HK-2 (cell line): Measurements from ENCODE around the gene ZSWIM5.
"Not testable (repeated sequence)": the region's sequence is repeated elsewhere in the genome, so short reads cannot be mapped to it uniquely, and the experiment has no call there.

Experiments used
- DNase-seq: peaks from one replicate; pipeline ENCODE4 v3.0.0-alpha.2; 2018; ENCODE audit not compliant: unreplicated experiment

The ZSWIM5 gene

GRCh38 chr1:45003741-45004140, 202.7 kb downstream of the ZSWIM5 start:
- DNase-seq: no peak

GRCh38 chr1:45002650-45003645, 203.5 kb downstream of the ZSWIM5 start:
- DNase-seq: no peak

DNA sequence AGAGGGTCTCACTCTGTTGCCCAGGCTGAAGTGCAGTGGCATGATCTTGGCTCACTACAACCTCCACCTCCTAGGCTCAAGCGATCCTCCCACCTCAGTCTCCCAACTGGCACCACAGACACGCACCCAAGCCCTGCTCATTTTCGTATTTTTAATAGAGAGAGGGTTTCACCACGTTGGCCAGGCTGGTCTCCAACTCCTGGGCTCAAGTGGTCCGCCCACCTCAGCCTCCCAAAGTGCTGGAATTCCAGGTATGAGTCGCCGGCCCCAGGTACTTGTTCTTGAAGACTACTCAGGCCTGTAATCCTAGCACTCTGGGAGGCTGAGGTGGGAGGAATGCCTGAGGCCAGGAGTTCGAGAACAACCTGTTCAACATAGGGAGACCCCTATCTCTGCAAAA, 204.8 kb downstream of the ZSWIM5 start:
- not testable (repeated sequence) for DNase-seq

- no peak for DNase-seq
These were observed 205.4 kb downstream of the ZSWIM5 start for GRCh38 chr1:45001011-45001481.

DNA sequence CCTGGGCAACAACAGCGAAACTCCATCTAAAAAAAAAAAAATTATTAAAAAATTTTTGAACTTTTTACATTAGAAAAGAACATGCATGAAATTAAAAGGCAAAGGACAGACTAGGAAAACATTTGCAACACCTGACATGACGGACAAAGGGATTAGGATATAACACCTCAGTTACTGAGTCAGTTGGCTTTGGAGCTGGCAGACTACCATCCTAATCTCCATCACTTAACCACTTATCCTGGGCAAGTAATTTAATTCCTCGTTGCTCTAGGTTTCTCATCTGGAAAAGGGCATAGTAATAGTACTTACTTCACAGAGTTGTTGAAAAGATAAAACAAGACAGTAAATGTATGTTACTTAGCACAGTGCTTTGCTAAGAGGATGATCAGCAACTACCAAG, 207.2 kb downstream of the ZSWIM5 start:
- DNase-seq: no peak

- no peak for DNase-seq
These were observed 210.8 kb downstream of the ZSWIM5 start for GRCh38 chr1:44995467-44996238.

DNA sequence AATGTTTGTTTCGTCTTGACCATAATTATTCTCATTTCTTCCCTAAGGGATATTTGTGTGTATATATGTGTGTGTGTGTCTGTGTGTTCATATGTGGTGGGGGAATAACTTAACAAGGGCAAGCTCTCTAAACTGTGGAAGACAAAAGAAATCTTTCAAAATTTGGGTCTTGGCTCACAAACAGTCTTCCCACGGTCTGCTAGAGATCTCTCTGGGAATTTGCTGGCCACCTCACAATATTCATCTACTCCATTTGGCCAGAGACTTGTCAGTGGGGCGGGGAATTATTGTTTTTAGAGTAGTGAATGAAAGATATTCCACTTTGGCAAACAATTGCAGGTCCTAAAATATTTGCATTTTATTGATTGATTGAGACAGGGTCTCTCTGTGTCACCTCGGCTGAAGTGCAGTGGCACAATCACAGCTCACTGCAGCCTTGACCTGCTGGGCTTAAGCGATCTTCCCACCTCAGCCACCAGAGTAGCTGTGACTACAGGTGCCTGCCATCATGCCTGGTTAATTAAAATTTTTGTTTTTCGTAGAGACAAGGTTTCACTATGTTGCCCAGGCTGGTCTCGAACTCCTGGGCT, 212.0 kb downstream of the ZSWIM5 start:
- DNase-seq: no peak

GRCh38 chr1:44988531-44989156, 217.8 kb downstream of the ZSWIM5 start:
- no peak for DNase-seq

DNA sequence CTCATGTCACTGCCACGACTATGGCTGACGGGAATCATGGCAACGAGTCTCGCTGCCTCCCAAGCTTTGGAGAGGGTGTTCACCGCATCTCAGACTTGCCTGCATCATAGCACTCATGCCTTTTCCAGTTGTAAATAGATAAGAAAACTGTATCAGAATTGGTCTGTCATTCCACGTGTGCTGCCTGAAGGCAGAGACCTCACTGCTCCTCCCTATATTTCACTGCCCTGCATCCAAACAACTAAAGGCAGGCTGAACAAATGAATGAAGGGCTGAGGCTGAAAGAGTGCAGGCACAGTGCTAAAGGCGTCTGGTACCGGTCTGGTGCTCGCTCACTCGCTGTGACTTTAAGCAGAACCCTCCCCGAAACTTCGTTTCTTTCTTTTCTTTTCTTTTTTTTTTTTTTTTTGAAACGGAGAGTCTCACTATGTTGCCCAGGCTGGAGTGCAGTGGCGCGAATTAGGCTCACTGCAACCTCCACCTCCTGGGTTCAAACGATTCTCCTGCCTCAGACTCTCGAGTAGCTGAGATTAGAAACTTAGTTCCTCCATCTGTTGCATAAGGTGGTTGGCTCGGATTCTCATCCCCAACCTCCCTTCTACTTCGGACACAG, 220.6 kb downstream of the ZSWIM5 start:
- DNase-seq: no peak

DNA sequence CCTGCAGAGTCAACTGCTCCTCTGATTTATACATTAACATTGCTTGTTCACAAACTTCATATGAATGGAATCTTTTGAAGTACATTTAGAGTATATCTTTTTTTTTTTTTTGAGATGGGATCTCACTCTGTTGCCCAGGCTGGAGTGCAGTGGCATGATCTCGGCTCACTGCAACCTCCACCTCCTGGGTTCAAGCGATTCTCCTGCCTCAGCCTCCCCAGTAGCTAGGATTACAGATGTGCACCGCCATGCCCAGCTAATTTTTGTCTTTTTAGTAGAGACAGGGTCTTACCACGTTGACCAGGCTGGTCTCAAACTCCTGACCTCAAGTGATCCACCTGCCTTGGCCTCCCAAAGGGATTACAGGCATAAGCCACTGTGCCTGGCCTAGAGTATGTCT, 229.0 kb downstream of the ZSWIM5 start:
- DNase-seq: not testable (repeated sequence)

DNA sequence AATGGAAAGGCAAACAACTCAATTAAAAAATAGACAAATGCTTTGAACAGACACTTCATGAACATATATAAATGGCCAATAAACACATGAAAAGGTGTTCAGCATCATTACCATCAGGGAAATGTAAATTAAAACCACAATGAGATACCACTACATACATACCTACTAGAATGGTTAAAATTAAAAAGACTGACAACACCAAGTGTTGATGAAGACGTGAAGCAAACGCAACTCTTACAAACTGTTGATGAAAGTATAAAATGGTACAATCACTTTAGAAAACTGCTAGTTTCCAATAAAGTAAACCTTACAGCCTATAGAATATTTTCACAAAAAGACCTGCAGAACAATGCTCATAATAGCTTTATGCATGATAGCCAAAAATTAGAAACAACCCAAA, 230.2 kb downstream of the ZSWIM5 start:
- DNase-seq: no peak

GRCh38 chr1:44973645-44974044, 232.8 kb downstream of the ZSWIM5 start:
- DNase-seq: no peak

DNA sequence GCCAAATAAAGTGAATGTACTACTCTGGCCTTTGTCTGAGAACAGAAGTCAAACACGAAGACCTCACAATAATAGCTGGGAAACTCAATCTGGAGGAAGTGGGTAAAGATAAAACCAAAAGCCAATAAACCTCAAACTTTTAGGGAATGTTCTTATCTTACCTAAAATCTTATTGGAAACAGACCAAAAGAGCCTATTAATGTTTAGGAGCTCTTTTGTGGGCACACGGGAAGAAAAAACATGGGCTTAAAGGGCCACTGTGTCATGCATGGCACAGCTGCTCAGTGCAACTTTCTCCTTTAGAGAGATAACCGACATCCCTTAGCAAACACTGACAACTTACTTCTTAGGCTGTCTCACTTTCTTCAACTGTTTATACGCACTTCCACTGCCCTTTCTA, 236.1 kb downstream of the ZSWIM5 start:
- no peak for DNase-seq
